ENCODE measurements around the gene MYO16. TPM values are rescaled to one million over a fixed set of nuclear protein-coding genes. Genes with fewer than 3 reads are reported as not detected.

MYO16 gene
- total and polyA plus RNA-seq, 2 of the 4 experiments (the other 2 are of a cell fraction): under 0.01 to 0.03 TPM

DNA sequence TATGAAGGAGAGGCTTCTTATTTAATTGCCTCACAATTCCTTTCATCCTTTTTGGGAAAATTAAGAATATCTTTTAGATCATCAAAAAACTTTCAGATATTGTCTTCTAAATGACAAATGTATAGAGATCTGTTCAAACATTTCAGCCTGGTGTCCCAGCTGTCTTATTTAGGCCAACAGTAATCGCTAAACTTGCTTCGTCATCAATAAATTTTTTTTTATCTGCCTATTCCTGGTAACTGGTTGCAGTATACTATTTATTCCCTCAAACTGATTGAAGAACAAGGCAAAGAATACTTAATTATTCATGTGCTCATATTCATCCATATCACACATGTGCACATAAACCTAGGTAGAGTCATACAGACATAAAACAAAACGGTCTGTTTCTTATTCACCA, 5.3 kb upstream of the MYO16 start:
- ATAC-seq (ENCODE audit: low read depth) (no peak), DNase-seq (no peak)
- no peaks in the 10 kb centered on the region for H4K20me1 ChIP-seq (ENCODE audit: insufficient read depth, low read length)
- no peak overlapping the region for H3K4me3 ChIP-seq (ENCODE audit: insufficient read depth, low read depth, low read length)
- no peaks in the 10 kb centered on the region for H3K27me3 ChIP-seq (ENCODE audit: control insufficient read depth, insufficient read depth, low read length)
- no peak overlapping the region for H2AK9ac ChIP-seq (replicated peaks; ENCODE audit: low read depth, low read length, poor library complexity)
- in situ Hi-C loops (cut with MboI; ENCODE audit: low sequenced_read_pairs): no loop called here
- H3K4me1 ChIP-seq (ENCODE audit: control insufficient read depth, insufficient read depth, low read length): no peaks in the 10 kb centered on the region
- no peak overlapping the region for H2AFZ ChIP-seq (replicated peaks; ENCODE audit: low read length, poor library complexity)
- H3K18ac ChIP-seq (ENCODE audit: low read depth, low read length): no peak overlapping the region
- no peak overlapping the region for H4K91ac ChIP-seq (ENCODE audit: insufficient read depth, low read depth, low read length)
- no peaks in the 10 kb centered on the region for H3K9me1 ChIP-seq (ENCODE audit: insufficient read depth, low read length)
- CTCF ChIA-PET: no interaction called here
- no peak overlapping the region for H3K27ac ChIP-seq (ENCODE audit: insufficient read depth, low read length)
- H3K14ac ChIP-seq (replicated peaks; ENCODE audit: low read depth, low read length): no peak overlapping the region
- BruUV-seq (replicated peaks): no TSS peak
- H3K4me2 ChIP-seq (ENCODE audit: low read depth, low read length): no peak overlapping the region
- no peak overlapping the region for H2BK5ac ChIP-seq (ENCODE audit: low read depth, low read length, poor library complexity, severe bottlenecking)
- no peak overlapping the region for H2BK20ac ChIP-seq (ENCODE audit: low read depth, low read length)
- H3K23ac ChIP-seq (ENCODE audit: low read depth, low read length): no peak overlapping the region
- no peak overlapping the region for H4K8ac ChIP-seq (ENCODE audit: low read depth in 2 of 2, low read length in 2 of 2)
- TF ChIP-seq MAFK (IDR thresholded peaks at IDR 0.05; ENCODE audit: low read depth, low read length) (peak; percentile 61), CHD1 (IDR thresholded peaks at IDR 0.05; ENCODE audit: low read depth, low read length) (no peak)
- H3K79me1 ChIP-seq (ENCODE audit: low read depth in 1 of 2, low read length in 2 of 2): no peaks in the 10 kb centered on the region
- H3K56ac ChIP-seq (ENCODE audit: extremely low read depth, insufficient read depth, low read length): no peak overlapping the region
- H3K9ac ChIP-seq (ENCODE audit: low read depth, low read length): no peak overlapping the region
- no CpG with 5 or more reads among the region's 3 CpGs for WGBS, 2 experiments (ENCODE audit: extremely low coverage in 2 of 2, insufficient read length in 1 of 2)
- H4K5ac ChIP-seq (ENCODE audit: low read depth, low read length): no peak overlapping the region
- dilution Hi-C loops (cut with HindIII; ENCODE audit: low sequenced_read_pairs, unreplicated experiment): no loop called here
- no peak overlapping the region for H2AK5ac ChIP-seq (ENCODE audit: low read depth, low read length)
- H3K36me3 ChIP-seq (ENCODE audit: control insufficient read depth, insufficient read depth, low read length): no peaks in the 10 kb centered on the region
- POLR2A ChIA-PET (ENCODE audit: unreplicated experiment): no interaction called here
- peaks cover 2% of the 10 kb centered on the region; the same call in 1 of the 2 replicates for H3K9me3 ChIP-seq (ENCODE audit: control insufficient read depth, insufficient read depth, low read length)
- H2BK120ac ChIP-seq (ENCODE audit: low read depth, low read length): no peak overlapping the region
- intact Hi-C loops (cut with micrococcal nuclease): no loop called here
- H2BK15ac ChIP-seq (ENCODE audit: low read depth, low read length): no peak overlapping the region
- H3K4ac ChIP-seq (ENCODE audit: low read depth, low read length): no peak overlapping the region
